GM12878 (cell line): ENCODE results near the gene MUL1. TPM values are rescaled to one million over a fixed set of nuclear protein-coding genes. Genes with fewer than 3 reads are reported as not detected.

Experiments
- ATAC-seq: fragments of 200-7000 bp; cut with Tn5 transposase; 3 replicates; pipeline ENCODE4 v1.9.1; 2020; ENCODE audit warnings: mild to moderate bottlenecking, moderate library complexity
- Bru-seq: library from RNA; stranded (reverse); fragments of 400-500 nt; gene quantifications from one replicate; lab custom pipeline; 2021; lab: Mats Ljungman, UMichigan
- BruChase-seq, 2 experiments: library from RNA; stranded (reverse); fragments of 400-500 nt; gene quantifications; one replicate each; lab custom pipeline; 2021; lab: Mats Ljungman, UMichigan
- BruUV-seq: library from RNA; stranded (reverse); fragments of 400-500 nt; replicated peaks from 2 replicates; lab custom pipeline; 2021; lab: Mats Ljungman, UMichigan
- CTCF ChIA-PET: fragments of 300-600 bp; sonication (Branson Sonifier 250); formaldehyde crosslinking; extraction: SDS; loops from one replicate; lab custom pipeline; 2021; ENCODE audit warnings: inconsistent platforms; lab: Yijun Ruan, JAX
- POLR2A ChIA-PET: fragments of 350-600 bp; formaldehyde crosslinking; extraction: SDS; loops from one replicate; lab custom pipeline; 2021; ENCODE audit warnings: inconsistent platforms; lab: Charles Lee
- RAD21 ChIA-PET: fragments of 300-600 bp; sonication (Branson Sonifier 250); formaldehyde crosslinking; loops from one replicate; lab custom pipeline; 2023; ENCODE audit warnings: antibody characterized with exemption; ENCODE audit not compliant: unreplicated experiment; lab: Charles Lee
- SMC1A ChIA-PET: fragments of 300-600 bp; sonication (Branson Sonifier 250); formaldehyde crosslinking; loops from one replicate; lab custom pipeline; 2023; ENCODE audit not compliant: unreplicated experiment, uncharacterized antibody; lab: Charles Lee
- DNase-seq: peaks from one replicate; pipeline ENCODE4 v3.0.0-alpha.2; 2011; ENCODE audit warnings: low read depth, low spot score
- FAIRE-seq: peaks from 3 replicates; lab custom pipeline; 2011; peaks lifted over from hg19 to GRCh38; lab: Jason Lieb, UNC
- H2AFZ ChIP-seq: 2 replicates; pipeline ENCODE4 v1.6.0; 2011; ENCODE audit warnings: low read depth, low read length, control low read depth; ENCODE audit not compliant: control insufficient read depth
- H3K27ac ChIP-seq: 2 replicates; pipeline ENCODE4 v1.5.1; 2011; ENCODE audit warnings: control low read depth; ENCODE audit not compliant: control insufficient read depth, insufficient read depth
- H3K27me3 ChIP-seq, 2 experiments: replicated peaks in 1 of 2; 2 replicates each; pipeline versions ENCODE4 v1.6.0 to v1.6.1; 2011; ENCODE audit warnings: low read length in 1 of 2; ENCODE audit not compliant: control insufficient read depth in 2 of 2, insufficient read depth in 2 of 2
- H3K36me3 ChIP-seq, 2 experiments: 2 replicates each; pipeline ENCODE4 v1.5.1; 2011; ENCODE audit warnings: low read length in 1 of 2; ENCODE audit not compliant: control insufficient read depth in 2 of 2, insufficient read depth in 2 of 2
- H3K4me1 ChIP-seq: 2 replicates; pipeline ENCODE4 v1.6.1; 2011; ENCODE audit warnings: mild to moderate bottlenecking, low read length, moderate library complexity, mixed read lengths; ENCODE audit not compliant: control insufficient read depth, insufficient read depth
- H3K4me2 ChIP-seq: 2 replicates; pipeline ENCODE4 v1.6.0; 2011; ENCODE audit warnings: control low read depth; ENCODE audit not compliant: control insufficient read depth, insufficient read depth
- H3K4me3 ChIP-seq: fragments of 200-600 bp; sonication (generic); 2 replicates; pipeline ENCODE4 v1.5.1; 2016
- H3K79me2 ChIP-seq: 2 replicates; pipeline ENCODE4 v1.6.0; 2011; ENCODE audit warnings: low read length; ENCODE audit not compliant: control insufficient read depth, insufficient read depth
- H3K9ac ChIP-seq: 2 replicates; pipeline ENCODE4 v1.8.0; 2011; ENCODE audit warnings: low read length, control low read depth, mixed read lengths; ENCODE audit not compliant: control insufficient read depth, insufficient read depth
- H3K9me3 ChIP-seq: replicated peaks from 3 replicates; pipeline ENCODE4 v1.5.1; 2011; ENCODE audit warnings: mild to moderate bottlenecking, low read length; ENCODE audit not compliant: control insufficient read depth, insufficient read depth
- H4K20me1 ChIP-seq: 2 replicates; pipeline ENCODE4 v1.6.0; 2011; ENCODE audit not compliant: control insufficient read depth, insufficient read depth
- ASH2L ChIP-seq: fragments of 300-600, 200-600 bp; sonication (generic); IDR thresholded peaks from 2 replicates; pipeline ENCODE4 v1.6.1; 2017; ENCODE audit warnings: low read depth, mild to moderate bottlenecking, borderline replicate concordance
- CBX3 ChIP-seq: fragments of 200-600 bp; sonication (generic); IDR thresholded peaks from 2 replicates; pipeline ENCODE4 v1.6.1; 2016; ENCODE audit warnings: low read depth, borderline replicate concordance
- DPF2 ChIP-seq: fragments of 450-650 bp; IDR thresholded peaks from 2 replicates; pipeline ENCODE4 v1.6.1; 2017; ENCODE audit warnings: mild to moderate bottlenecking
- JUND ChIP-seq: IDR thresholded peaks from 2 replicates; pipeline ENCODE4 v1.6.1; 2012; ENCODE audit warnings: low read depth, mild to moderate bottlenecking, low read length, improper control_type of control experiment, moderate library complexity
- MXI1 ChIP-seq: fragments of 150-350 bp; IDR thresholded peaks from 2 replicates; pipeline ENCODE4 v1.6.1; 2011; ENCODE audit warnings: low read depth, mild to moderate bottlenecking, inconsistent platforms, low read length, improper control_type of control experiment
- NFYB ChIP-seq: IDR thresholded peaks from 2 replicates; pipeline ENCODE4 v1.6.1; 2011; ENCODE audit warnings: low read depth, mild to moderate bottlenecking, low read length, improper control_type of control experiment, moderate library complexity; ENCODE audit not compliant: insufficient read depth
- SP1 ChIP-seq: IDR thresholded peaks from one replicate; pipeline ENCODE4 v1.6.1; 2011; ENCODE audit warnings: low read depth, low read length
- SREBF2 ChIP-seq: IDR thresholded peaks from 2 replicates; pipeline ENCODE4 v1.6.1; 2012; ENCODE audit warnings: mild to moderate bottlenecking, low read length
- TARDBP ChIP-seq: IDR thresholded peaks from 2 replicates; pipeline ENCODE4 v1.6.1; 2016; ENCODE audit warnings: borderline replicate concordance
- ZZZ3 ChIP-seq: IDR thresholded peaks from 2 replicates; pipeline ENCODE4 v1.6.1; 2011; ENCODE audit warnings: low read depth; ENCODE audit not compliant: control insufficient read depth, insufficient read length
- WGBS: methylation state at CpG from one replicate; pipeline ENCODE4 v1.1.6; 2016; ENCODE audit warnings: low lambda C conversion rate; ENCODE audit not compliant: insufficient replicate concordance, insufficient coverage; ENCODE audit errors: missing lambda C conversion rate; 5-methylcytosine and 5-hydroxymethylcytosine counted together
- in situ Hi-C: fragments of 300-500 bp; cut with MboI; formaldehyde crosslinking; loops from 9 replicates; pipeline ENCODE4 v1.14.3; 2018; ENCODE audit warnings: mixed read lengths
- intact Hi-C: fragments of 100-400 bp; cut with micrococcal nuclease; formaldehyde crosslinking; loops from one replicate; pipeline ENCODE4 v1.14.2; 2022; ENCODE audit not compliant: unreplicated experiment
- long read RNA-seq, 2 experiments: library from polyadenylated mRNA; unstranded; transcript quantifications; one replicate each; pipeline ENCODE4 v2.0.0, GENCODE V29; 2019 to 2020
- polyA minus RNA-seq, 3 experiments: library from RNA; depleted of rRNA, polyadenylated mRNA; stranded (reverse); fragments of >200 nt; gene quantifications; 2 replicates each; pipeline ENCODE4 v1.2.3, GENCODE V29; 2011
- polyA plus RNA-seq, 11 experiments: library from polyadenylated mRNA; depleted of rRNA in 4 of 11; unstranded in 6 of 11; stranded (reverse) in 5 of 11; fragments of >200 nt; fragmentation: Nextera tagmentation in 4 of 11; fragmentation: Illumina TruSeq in 1 of 11; extraction: Ambion mirVana in 4 of 11; extraction: Trizol in 1 of 11; gene quantifications; 1 replicate in 1 of 11; 2 replicates in 10 of 11; pipeline versions ENCODE4 v1.2.1 to v1.2.3, GENCODE V29; 2011 to 2016; ENCODE audit warnings: inconsistent platforms in 2 of 11, missing spikeins in 2 of 11, low read depth in 1 of 11
- total RNA-seq, 4 experiments: library from RNA; depleted of rRNA in 3 of 4; stranded (reverse); fragments of >200 nt in 3 of 4; fragmentation: Illumina TruSeq in 1 of 4; extraction: Trizol in 1 of 4; gene quantifications; 2 replicates each; pipeline versions ENCODE4 v1.2.1 to v1.2.3, GENCODE V29; 2013 to 2021
- TF ChIP-seq, protein P1 (sequence below): fragments of 450-650 bp; IDR thresholded peaks from 2 replicates; pipeline ENCODE4 v1.6.1; 2014; ENCODE audit warnings: mild to moderate bottlenecking
- TF ChIP-seq, protein P2 (sequence below): IDR thresholded peaks from 2 replicates; pipeline ENCODE4 v1.6.1; 2012; ENCODE audit warnings: low read length, inconsistent platforms

MUL1 gene, protein sequence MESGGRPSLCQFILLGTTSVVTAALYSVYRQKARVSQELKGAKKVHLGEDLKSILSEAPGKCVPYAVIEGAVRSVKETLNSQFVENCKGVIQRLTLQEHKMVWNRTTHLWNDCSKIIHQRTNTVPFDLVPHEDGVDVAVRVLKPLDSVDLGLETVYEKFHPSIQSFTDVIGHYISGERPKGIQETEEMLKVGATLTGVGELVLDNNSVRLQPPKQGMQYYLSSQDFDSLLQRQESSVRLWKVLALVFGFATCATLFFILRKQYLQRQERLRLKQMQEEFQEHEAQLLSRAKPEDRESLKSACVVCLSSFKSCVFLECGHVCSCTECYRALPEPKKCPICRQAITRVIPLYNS
- 14.2 and 18.1 TPM in 2 replicates for total RNA-seq (2013; cell fraction: nucleolus; rRNA removed)
- total RNA-seq (2014; rRNA removed) (14.7 and 15.6 TPM in 2 replicates), total RNA-seq (2014; rRNA removed; fragmentation: Illumina TruSeq; extraction: Trizol) (7.6 and 9.1 TPM in 2 replicates), total RNA-seq (2021) (19.6 and 21.0 TPM in 2 replicates), polyA plus RNA-seq (2011; rRNA removed) (7.7 and 15.3 TPM in 2 replicates), polyA plus RNA-seq (2014; fragmentation: Illumina TruSeq; extraction: Trizol) (6.9 and 12.2 TPM in 2 replicates), polyA plus RNA-seq (2014; fragmentation: Nextera tagmentation; extraction: Ambion mirVana) (1 to 10 TPM; 4.9 to 8.1 TPM), polyA plus RNA-seq (2014; rRNA removed) (16.3 and 19.1 TPM in 2 replicates), polyA plus RNA-seq (2016; fragmentation: Nextera tagmentation; extraction: Ambion mirVana) (10 to 100 TPM; 25.9 to 27.0 TPM), polyA minus RNA-seq (2011; rRNA and poly(A)+ RNA removed) (11.8 and 19.4 TPM in 2 replicates), Bru-seq, nascent RNA (percentile 80 among the genes with signal in this experiment), BruChase-seq, experiment 1, labeled RNA remaining after a 6-hour chase (percentile 62 among the genes with signal in this experiment), BruChase-seq, experiment 2, labeled RNA remaining after a 2-hour chase (percentile 76 among the genes with signal in this experiment)
- 8.6 TPM for polyA plus RNA-seq (2011; ENCODE audit: low read depth)
- polyA plus RNA-seq (2011; cell fraction: cytosol; rRNA removed) = 20.4 TPM in 2 replicates
- polyA plus RNA-seq (2011; cell fraction: nucleus; rRNA removed) = 10.5 and 11.2 TPM in 2 replicates
- polyA plus RNA-seq (2012) = 12.7 and 14.5 TPM in 2 replicates
- polyA minus RNA-seq (2011; cell fraction: cytosol; rRNA and poly(A)+ RNA removed) = 5.2 and 6.3 TPM in 2 replicates
- polyA minus RNA-seq (2011; cell fraction: nucleus; rRNA and poly(A)+ RNA removed) = 6.8 and 12.2 TPM in 2 replicates
- long read RNA-seq, experiment 1, transcript MUL1-201 (4 exons, 2,438 nt) = major isoform, 36 of 37 reads
- long read RNA-seq, experiment 1, partial matches to known transcripts = 0 of 37 reads
- long read RNA-seq, experiment 1, other reads (novel, unspliced or antisense) = 1 of 37 reads
- long read RNA-seq, experiment 2, transcript MUL1-201 (4 exons, 2,438 nt) = major isoform, 21 of 23 reads
- long read RNA-seq, experiment 2, partial matches to known transcripts = 2 of 23 reads
- long read RNA-seq, experiment 2, other reads (novel, unspliced or antisense) = 0 of 23 reads

DNA sequence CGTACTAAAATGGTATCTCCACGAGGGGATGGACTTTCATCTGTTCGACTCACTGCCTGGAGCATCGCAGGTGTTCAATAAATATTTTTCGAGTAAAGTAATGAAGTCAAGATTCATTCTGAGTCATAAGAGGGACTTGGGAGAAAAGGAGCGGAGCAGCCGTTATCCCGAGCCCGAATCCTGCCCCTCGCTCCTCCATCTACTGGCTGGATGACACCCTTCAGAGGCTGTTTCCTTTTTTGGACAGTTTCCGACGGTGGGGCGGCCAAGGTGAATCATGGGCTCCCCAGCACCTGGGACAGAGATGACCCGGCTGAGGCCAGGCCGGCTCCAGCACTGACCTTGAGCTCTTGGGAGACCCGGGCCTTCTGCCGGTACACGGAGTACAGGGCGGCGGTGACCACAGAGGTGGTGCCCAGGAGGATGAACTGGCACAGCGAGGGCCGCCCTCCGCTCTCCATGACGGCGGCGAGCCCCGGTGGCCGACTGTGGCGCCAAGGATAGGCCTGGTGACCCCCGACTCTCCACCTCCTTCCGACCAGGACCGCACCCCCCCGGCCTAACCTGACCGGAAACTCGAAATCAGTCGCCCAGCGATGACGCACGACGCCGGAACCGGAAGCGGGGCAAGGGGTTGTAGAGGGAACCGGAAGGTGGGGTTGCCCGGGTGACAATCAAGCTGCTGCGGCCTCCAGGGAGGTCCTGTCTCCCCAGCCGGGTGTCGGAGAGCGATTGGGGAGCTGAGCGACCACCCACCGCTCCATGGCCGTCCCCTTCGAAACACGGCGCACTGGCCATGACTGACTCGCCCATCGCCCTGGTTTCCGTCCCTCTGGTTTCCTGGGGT, at the start of gene MUL1:
TSS of gene MUL1 (minus strand) at position 588 of the 847 bp plus-strand sequence. CDS start at position 461, 127 bp downstream.
- WGBS = 1% methylated on average over 58 of the region's 58 CpGs
- TSS peak; percentile 84 for BruUV-seq
- DNase-seq (peak; percentile 66), ATAC-seq (peak; percentile 97), FAIRE-seq (peak; percentile 86)
- intact Hi-C loops (no loop called here), in situ Hi-C loops (no loop called here)
- no peaks in the 10 kb centered on the region for H3K27me3 ChIP-seq
- H3K9ac ChIP-seq = peak within 1 kb of the TSS; percentile 71
- H3K9me3 ChIP-seq = no peaks in the 10 kb centered on the region
- H3K4me1 ChIP-seq = no peaks in the 10 kb centered on the region
- ChIA-PET RAD21 (no interaction called here), SMC1A (no interaction called here), POLR2A (interaction anchor here (0.9 kb wide), 1 partner anchor 621 kb away, joined by 4 read pairs; no protein-coding TSS in a partner anchor), CTCF (interaction anchor here (1.3 to 1.5 kb wide), 3 partner anchors 14 to 127 kb away, joined by 3 to 6 read pairs (median 5); no protein-coding TSS in a partner anchor)
- H3K4me2 ChIP-seq = peak within 1 kb of the TSS; percentile 90
- peaks cover 0 to 3% of the 10 kb centered on the region in 2 experiments; a peak in 2 of 4 replicates for H3K36me3 ChIP-seq
- H3K27ac ChIP-seq = peak within 1 kb of the TSS; percentile 79
- H2AFZ ChIP-seq = peak within 1 kb of the TSS; percentile 96
- H3K79me2 ChIP-seq = peaks cover 10% of the 10 kb centered on the region
- peak within 1 kb of the TSS; percentile 97 for H3K4me3 ChIP-seq
- no peaks in the 10 kb centered on the region for H4K20me1 ChIP-seq
- TF ChIP-seq JUND (no peak), SREBF2 (peak; percentile 74), SP1 (no peak), ZZZ3 (no peak), DPF2 (0 out of 2 replicates have a peak, but pooled peaks have one; percentile 45), ASH2L (0 out of 2 replicates have a peak, but pooled peaks have one; percentile 55), TARDBP (peak; percentile 62; the same call in 1 of the 2 replicates), NFYB (no peak), CBX3 (no peak), MXI1 (peak; percentile 63; the same call in 1 of the 2 replicates)
- TF ChIP-seq, protein P1, sequence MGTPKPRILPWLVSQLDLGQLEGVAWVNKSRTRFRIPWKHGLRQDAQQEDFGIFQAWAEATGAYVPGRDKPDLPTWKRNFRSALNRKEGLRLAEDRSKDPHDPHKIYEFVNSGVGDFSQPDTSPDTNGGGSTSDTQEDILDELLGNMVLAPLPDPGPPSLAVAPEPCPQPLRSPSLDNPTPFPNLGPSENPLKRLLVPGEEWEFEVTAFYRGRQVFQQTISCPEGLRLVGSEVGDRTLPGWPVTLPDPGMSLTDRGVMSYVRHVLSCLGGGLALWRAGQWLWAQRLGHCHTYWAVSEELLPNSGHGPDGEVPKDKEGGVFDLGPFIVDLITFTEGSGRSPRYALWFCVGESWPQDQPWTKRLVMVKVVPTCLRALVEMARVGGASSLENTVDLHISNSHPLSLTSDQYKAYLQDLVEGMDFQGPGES = no peak
- TF ChIP-seq, protein P2, sequence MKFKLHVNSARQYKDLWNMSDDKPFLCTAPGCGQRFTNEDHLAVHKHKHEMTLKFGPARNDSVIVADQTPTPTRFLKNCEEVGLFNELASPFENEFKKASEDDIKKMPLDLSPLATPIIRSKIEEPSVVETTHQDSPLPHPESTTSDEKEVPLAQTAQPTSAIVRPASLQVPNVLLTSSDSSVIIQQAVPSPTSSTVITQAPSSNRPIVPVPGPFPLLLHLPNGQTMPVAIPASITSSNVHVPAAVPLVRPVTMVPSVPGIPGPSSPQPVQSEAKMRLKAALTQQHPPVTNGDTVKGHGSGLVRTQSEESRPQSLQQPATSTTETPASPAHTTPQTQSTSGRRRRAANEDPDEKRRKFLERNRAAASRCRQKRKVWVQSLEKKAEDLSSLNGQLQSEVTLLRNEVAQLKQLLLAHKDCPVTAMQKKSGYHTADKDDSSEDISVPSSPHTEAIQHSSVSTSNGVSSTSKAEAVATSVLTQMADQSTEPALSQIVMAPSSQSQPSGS = no peak
